ENCODE measurements around the gene PCDHGC5.

DNA sequence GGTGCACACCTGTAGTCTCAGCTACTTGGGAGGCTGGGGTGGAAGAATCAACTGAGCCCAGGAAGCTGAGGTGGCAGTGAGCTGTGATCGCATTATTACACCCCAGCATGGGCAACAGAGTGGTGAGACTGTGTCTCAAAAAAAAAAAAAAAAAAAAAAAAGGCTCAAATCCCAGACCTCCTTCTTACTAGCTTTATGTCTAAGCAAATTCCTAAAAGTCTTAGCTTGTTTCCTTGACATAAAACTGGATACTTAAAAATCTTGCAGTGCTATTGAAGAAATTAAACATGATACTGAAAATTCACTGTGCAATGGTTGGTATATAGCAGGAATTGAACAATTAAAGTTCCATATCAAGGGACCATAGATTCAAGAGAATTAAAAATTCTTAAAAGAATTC, 45.0 kb downstream of the PCDHGC5 start:
- TF ChIP-seq, protein P1, sequence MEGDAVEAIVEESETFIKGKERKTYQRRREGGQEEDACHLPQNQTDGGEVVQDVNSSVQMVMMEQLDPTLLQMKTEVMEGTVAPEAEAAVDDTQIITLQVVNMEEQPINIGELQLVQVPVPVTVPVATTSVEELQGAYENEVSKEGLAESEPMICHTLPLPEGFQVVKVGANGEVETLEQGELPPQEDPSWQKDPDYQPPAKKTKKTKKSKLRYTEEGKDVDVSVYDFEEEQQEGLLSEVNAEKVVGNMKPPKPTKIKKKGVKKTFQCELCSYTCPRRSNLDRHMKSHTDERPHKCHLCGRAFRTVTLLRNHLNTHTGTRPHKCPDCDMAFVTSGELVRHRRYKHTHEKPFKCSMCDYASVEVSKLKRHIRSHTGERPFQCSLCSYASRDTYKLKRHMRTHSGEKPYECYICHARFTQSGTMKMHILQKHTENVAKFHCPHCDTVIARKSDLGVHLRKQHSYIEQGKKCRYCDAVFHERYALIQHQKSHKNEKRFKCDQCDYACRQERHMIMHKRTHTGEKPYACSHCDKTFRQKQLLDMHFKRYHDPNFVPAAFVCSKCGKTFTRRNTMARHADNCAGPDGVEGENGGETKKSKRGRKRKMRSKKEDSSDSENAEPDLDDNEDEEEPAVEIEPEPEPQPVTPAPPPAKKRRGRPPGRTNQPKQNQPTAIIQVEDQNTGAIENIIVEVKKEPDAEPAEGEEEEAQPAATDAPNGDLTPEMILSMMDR (IDR thresholded peaks at IDR 0.05; ENCODE audit: low read length), result no peak
- TF ChIP-seq EZH2 (IDR thresholded peaks at IDR 0.05; ENCODE audit: borderline replicate concordance, low read length), result no peak

Data from OCI-LY1 (cell line).